NCI-H2171 treated with DMSO at 0.1 percent for 48 hours (cell line): ENCODE results near the gene PTPN9.
"Not testable (repeated sequence)": the region's sequence is repeated elsewhere in the genome, so short reads cannot be mapped to it uniquely, and the experiment has no call there.

Experiments used
- DNase-seq: peaks from one replicate; lab custom pipeline; 2025; lab: John Stamatoyannopoulos, UW

PTPN9 gene

DNA sequence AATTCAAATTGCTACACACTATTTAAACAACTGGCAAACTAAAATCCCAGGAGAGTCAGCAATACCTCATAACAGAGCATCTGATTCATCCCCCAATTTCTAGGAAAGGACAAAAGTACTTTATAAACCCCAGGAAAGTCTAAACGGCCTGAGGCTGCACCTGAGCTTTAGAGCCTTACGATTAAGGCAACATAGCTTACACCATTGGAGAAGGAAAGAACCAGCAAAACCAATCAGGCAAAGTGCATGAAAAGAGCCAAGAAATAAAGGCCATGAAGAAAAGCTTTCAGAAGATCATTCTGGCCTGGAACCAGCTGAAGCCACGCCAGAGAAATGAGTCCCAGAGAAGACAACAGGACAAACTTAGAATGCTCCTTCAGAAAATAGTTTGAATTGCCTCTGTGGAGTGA is 48.1 kb downstream of the PTPN9 start:
- no peak for DNase-seq

DNA sequence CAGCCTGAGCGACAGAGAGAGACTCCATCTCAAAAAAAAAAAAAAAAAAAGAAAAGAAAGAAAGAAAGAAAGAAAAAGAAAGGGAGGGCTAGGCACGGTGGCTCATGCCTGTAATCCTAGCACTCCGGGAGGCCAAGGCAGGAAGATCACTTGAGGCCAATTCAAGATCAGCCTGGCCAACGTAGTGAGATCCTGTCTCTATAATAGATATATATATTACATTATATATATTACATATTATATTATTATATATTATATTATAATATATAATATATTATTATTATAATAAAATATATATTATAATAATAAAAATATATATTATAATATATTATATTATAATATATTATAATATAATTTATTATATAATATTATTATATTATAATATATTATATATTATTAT is 48.9 kb downstream of the PTPN9 start:
- DNase-seq: no peak

DNA sequence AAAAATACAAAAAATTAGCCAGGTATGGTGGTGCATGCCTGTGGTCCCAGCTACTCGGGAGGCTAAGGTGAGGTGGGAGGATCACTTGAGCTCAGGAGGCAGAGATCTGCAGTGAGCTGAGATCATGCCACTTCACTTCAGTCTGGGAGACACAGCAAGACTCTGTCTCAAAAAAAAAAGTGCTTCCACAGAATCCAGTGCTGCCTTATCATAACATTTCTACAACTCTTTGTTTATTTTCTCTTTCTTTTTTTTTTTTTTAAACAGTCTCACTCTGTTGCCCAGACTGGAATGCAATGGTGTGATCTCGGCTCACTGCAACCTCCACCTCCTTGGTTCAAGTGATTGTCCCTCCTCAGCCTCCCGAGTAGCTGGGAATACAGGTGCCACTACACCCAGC is 53.4 kb downstream of the PTPN9 start:
- DNase-seq: not testable (repeated sequence)

DNA sequence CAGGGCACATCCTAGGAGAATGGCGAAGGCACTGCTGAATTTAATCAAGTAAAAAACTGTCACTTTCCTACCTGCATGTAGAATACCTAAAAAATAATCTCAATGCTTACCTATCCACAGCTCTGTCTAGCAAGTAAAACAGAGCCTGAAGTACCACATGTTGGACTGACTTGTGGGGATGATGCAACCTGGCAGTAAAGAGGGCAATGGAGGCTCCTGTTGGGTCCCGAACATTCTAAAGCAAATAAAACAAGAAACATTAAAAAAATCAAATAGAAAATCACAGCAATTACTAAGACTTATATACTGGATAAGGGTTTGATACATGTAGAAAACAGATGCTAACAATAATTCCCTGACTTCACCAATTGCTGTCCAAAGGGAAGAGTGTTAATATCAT is 56.1 kb downstream of the PTPN9 start:
- DNase-seq: no peak

DNA sequence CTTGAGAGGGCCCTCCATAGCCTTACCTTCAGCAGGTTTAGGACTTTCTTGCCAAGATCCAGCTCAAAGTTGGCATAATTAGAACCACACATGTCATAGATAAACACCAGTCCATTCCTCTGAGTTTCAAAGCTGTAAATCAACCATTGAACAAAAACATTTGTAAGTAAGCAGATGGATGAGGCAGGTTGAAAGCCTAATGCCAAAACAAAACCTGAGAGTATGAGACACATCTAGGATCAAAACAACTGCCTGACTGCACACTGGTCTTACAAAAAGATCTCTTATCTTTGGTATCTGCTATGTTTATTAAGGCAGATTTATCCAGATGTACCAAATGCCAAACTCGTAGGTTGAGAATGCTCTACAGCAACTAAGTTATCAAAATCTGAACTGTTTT is 61.9 kb downstream of the PTPN9 start:
- DNase-seq: peak; percentile 17

DNA sequence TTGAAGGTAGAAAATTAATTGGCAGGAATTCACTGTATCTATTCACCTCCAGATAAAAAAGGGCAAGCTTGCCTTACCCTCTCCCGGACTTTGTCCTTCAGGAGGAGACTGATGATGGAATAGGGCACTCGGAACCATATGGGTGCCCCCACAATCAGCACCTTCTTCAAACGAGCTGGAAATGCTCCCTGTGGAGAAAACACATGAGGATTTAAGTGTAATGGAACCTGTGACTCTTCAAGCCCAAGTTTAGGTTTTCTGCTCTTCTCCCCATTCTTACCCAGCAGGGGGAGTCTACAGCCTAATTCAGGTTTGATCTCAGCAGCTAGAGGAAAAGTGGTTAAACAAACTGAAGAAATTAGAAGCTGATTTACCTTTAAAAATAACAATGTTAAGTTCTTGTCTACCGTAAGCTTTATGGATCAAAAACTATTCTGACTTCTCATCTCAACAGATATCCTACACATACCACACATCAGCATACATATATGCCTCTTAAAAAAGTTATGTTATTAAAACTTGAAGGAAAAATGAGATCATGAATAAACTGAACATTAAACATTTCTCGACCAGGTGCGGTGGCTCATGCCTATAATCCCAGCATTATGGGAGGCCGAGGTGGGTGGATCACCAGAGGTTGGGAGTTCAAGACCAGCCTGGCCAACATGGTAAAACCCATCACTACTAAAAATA is 70.1 kb downstream of the PTPN9 start:
- peak; percentile 34 for DNase-seq

DNA sequence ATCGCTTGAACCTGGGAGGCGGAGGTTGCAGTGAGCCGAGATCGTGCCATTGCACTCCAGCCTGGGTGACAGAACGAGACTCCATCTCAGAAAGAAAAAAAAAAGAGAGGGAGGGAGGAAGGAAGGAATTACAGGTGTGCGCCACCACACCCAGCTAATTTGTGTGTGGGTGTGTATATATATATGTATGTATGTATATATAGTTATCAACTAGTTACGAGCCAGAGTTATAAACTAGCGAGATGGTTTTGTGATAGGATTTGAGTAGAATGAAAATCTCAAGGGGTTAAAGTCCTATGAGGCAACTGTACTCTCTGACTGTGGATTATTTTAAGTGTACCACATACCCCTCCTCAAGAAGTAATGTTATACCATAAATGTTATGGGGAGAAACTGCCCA is 76.8 kb downstream of the PTPN9 start:
- no peak for DNase-seq

DNA sequence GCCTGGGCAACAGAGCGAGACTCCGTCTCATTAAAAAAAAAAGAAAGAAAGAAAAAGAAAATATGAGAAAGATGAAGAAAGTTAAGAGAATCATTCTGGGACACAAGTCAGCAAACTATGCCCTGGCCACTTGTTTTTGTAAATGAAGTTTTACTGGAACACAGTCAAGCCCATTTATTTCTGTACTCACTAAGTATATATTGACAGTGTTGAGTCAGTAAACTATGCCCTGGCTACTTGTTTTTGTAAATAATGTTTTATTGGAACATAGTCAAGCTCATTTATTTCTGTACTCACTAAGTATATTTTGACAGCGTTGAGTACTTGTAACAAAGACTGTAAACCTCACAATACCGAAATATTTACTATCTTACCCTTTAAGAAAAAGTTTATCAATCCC is 85.4 kb downstream of the PTPN9 start:
- DNase-seq: no peak

DNA sequence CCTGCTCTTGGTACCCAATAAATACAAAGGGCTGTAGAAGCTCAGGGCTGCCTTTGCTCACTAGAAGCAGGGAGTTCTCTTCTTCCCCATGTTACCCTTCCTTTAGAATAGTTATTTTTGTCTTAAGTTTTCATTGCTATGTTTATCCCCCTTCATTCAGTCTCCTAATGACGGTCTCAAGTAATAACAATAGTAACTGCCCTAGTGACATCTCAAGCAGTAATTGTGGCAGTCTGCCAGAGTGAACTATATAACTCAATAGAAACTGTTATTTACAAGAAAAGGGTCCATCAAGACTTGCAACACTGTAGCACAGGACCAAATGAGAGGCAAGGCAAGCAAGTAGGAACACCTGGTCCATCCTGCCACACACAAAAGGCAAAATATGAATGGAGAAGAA is 95.2 kb downstream of the PTPN9 start:
- DNase-seq: no peak

DNA sequence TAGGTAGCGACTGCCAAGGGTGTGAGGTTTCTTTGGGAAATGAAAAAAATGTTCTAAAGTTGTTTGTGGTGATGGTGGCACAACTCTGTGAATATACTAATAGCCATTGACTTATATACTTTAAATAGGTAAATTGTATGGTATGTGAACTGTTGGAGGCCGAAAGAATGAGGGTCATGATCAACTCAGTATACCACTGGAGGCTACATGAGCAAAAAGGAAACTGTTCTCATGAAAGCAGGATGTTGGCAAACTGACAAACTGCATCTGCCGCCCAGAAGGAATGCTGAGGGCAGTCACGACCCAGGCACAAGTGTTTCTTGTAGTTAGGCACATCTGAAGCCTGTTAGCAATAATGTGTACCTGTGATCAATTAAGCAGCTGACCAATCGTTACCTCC is 95.6 kb downstream of the PTPN9 start:
- not testable (repeated sequence) for DNase-seq

DNA sequence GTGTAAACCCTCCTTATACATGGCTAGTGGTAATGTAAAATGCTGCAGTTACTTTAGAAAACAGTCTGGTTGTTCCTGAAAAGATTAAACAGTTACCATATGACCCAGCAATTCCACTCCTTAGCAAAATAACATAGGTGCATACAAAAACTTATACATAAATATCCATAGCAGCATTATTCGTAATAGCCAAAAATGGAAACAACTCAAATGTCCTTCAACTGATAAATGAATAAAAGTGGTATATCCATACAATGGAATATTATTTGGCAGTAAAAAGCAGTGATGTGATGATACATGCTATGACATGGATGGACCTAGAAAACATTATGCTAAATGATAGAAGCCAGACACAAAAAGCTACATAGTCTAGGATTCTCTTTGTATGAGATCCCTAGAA is 96.0 kb downstream of the PTPN9 start:
- DNase-seq: no peak

DNA sequence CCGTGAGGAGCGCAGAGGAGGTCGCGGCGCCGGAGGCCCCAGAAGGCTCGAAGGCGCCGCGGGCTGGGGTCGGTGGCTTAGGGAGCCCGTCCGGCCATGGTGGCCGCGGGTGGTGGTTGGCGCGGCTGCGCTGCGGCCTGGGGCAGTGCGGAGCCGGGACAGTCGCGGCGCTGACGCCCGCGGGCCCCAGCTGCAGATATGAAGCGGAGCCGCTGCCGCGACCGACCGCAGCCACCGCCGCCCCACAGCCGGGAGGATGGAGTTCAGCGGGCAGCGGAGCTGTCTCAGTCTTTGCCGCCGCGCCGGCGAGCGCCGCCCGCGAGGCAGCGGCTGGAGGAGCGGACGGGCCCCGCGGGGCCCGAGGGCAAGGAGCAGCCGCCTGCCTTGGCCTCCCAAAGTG is 98.7 kb downstream of the PTPN9 start:
- DNase-seq: not testable (repeated sequence)

DNA sequence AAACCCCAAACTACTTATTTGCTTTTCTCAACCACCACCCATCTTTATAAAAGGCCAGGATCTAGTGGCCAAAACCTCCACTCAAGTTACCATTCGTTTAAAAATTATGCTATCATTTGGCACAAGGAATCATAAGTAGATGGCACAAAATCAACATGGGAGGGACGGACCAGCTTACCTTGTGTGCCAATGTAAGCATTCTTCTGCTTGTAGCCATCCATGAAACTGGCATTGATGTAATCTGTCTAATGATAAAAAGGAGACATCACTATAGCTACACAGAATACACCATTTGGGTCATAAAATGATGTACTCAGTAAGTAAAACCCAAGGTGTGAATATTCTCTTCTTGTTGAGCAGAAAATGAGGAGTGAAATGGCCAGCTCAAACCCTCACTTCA is 99.4 kb downstream of the PTPN9 start:
- DNase-seq: no peak

DNA sequence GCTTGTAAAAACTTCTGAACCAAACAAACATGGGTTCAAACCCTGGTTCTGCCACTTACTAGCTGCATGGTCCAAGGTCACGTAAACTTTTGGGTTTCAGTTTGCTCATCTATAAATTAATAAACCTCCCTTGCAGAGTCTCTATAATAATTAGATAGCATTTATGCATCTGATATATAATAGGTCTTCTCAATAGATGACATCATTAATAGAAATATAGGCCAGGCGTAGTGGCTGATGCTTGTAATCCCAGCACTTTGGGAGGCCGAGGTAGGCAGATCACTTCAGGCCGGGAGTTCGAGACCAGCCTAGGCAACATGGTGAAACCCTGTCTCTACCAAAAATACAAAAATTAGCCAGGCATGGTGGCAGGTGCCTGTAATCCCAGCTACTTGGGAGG is 102.0 kb downstream of the PTPN9 start:
- DNase-seq: not testable (repeated sequence)

DNA sequence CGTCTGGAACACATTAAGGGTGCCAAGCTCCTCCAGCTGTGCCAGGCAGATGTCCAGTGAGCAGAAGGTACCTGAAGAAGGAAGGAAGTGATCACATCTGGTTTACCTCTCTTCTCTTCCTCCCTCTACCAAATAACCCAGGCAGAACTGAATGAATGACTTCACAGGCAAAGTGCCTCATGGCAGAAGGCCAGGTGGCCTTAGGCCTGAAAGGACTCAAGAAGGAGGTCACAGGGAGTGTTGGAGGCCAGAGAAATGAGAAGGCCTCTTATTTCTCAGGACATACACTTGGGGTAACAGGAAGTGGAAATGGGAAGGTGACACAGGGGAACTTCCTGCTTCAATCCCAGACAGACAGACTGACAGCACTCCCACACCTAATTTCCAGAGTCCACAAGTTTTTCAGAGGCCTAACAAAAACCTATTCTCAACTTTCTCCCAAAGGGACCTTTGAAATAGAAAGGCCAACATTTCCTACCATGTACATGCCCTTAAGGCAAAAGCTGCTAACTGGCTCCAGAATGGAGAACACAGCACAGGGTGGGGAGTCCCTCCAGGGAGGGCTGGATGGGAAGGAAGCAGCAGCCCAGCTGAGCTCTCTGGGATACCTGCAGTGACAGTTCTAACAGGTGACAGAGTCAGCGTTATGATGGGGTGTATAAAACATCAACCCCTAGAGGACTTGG is 110.1 kb downstream of the PTPN9 start:
- no peak for DNase-seq

DNA sequence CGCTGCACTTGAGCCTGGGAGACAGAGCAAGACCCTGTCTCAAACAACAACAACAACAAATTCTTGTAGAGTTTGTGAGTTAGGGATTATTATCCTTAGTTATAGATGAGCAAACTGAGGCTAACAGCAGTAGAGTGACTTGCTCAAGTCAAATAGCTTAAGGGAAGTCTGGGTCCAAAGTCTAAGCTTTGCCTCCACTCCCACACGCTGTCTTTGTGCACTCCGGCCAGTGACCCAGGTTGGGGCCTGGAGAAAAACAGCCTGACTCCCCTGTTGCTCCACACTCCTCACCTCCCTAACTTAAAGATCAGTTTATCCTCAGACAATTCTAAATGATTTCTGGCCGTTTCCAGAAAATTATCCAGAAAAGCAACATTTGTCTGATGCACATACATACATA is 118.5 kb downstream of the PTPN9 start:
- DNase-seq: no peak

DNA sequence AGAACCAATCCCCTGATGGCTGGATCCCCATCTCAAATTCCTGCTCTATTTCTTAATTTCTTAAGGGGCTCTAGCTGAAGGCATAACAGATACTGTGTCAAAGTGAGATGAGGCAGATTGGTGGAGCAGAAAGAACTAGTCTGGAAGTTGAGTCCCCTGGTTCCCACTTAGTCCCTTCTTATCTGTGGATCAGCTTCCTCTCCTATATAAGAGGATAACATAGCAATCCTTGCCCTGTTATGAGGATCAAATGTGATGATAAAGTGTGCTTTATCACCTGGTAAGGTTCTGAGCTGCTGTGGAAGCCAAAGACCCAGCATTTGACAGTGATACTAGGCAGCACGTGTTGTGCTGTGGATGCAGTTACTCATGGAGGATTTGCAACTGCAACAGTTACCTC is 119.5 kb downstream of the PTPN9 start:
- DNase-seq: no peak

DNA sequence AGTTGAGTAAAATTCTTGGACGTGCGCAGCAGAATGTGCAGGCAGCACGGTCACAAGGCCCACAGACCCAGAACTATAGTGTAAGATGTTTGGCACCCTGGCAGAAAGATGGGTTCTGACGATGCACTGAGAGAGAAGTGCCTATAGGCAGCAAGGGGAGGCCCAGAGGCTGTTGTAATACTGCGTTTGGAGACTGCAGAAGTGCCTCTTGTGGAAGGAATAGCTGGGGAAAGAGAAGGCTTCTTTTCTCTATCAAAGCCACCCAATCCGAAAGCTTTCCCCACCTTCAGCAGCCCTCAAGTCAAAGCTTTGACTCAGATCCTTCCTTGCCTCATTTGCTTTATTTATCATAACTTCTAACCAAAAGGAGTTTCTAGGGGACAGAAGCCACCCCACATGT is 122.4 kb downstream of the PTPN9 start:
- no peak for DNase-seq

DNA sequence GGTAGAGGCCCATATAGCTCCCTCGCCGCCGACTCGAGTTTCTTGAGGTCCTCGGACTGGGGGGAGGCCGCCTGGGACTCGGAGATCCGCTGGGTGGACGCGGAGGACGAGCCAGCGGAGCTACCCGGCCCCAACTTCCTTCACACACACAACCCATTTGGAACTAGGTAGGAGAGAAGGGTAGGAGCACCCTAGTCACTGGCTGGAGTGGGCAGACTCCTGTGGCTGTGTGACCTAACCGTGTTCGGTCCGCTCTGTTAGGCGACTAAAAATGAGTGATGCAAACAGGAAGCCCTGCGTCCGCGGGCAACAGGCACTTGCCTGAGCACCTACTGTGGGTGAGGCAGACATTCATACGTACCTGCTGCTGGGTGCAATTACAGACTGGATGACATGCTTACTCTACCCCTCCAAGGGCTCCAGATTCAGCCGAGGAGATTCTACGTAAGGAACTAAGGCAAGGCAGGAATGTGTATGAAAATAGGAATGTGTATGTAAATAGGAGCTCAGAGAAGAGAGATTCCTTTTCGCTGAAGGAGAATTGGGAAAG is 123.1 kb downstream of the PTPN9 start:
- DNase-seq: peak; percentile 69

DNA sequence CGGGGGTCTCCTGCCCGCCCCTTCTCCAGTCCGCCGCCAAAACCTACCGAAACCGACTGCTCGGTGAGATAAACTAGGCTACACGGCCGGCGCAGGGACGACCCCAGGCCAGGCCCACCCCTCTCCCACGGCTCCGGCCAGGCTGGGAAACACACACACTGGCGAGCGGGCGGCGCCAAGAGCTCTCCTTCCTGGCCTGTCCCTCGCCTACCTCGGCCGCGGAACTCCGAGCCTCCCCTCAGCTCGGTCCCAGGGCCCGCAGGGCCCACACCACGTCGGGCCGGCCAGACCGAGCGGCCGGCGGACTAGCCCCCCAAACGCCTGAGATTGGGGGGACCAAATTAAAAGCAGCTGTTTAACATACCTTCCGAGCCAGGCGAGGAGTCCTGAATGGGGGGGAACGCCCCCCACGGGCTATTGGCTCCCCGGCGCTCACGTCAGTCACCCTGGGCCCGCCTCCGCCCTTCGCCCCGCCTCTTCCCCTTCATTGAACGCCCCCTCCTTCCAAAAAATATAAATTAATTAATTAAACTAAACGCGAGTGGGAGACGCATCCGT is 123.6 kb downstream of the PTPN9 start:
- peak; percentile 79 for DNase-seq

DNA sequence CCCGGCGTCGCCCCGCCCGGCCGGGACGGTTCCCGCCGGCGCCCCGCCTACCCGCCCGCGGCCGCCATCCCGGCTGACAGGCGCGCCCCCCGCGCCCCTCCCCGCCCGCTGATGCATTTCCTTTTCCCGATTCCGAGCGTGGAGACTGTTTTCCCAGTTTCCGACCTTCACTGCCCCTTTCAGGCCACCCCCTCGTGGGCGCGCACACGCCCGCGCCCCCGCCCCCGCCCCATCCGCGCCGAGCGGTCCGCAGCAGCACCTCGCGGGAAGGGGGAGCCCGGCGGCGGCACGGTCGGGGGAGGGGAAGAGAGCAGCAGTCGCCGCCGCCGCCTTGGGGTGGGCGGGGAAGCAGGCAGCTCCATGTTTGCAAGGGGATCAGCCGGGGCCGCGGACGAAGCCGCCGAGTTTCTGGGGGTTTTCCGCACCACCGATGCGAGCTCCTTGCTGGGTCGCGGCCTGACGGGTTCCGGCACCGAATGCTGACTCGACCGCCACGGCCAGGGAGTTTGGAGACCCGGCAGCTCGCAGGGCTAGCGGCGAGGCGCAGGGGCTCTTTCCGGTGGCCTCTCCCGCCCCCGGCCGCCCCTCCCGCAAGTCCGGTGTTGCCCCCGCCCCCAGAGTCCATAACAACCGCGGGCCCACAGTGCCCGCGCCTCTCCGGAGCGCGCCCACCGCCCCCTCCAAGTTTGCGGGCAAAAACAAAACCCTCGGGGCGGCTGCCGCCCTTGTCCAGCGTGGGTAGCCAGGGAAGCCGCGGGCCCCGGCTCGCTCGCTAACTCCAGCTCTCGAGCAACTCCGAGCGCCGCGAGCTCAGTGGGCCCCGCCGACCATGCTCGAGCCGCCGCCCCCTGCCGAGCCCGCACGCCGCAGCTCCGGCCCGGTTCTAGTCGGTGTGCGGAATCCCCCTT is 124.4 kb downstream of the PTPN9 start:
- DNase-seq: peak; percentile 78
